ENCODE measurements around the gene FNBP1L. TPM values are rescaled to one million over a fixed set of nuclear protein-coding genes. Genes with fewer than 3 reads are reported as not detected.

FNBP1L gene
- total and polyA plus RNA-seq, 10 of the 15 experiments (the other 5 are each of a cell fraction or from before 2014, with no cell fraction given), result 0.02 to 0.12 (median 0.07) TPM; not detected in 4

- Histone ChIP-seq H3K9me3 (replicated peaks; ENCODE audit: control insufficient read depth, insufficient read depth, low read length) (no peaks in the 10 kb centered on the region), H3K4me1 (ENCODE audit: control insufficient read depth, insufficient read depth, low read length) (no peaks in the 10 kb centered on the region), H3K36me3 (ENCODE audit: control insufficient read depth in 2 of 2, insufficient read depth in 2 of 2, low read length in 1 of 2) (no peaks in the 10 kb centered on the region), H3K4me3 (no peak overlapping the region), H4K20me1 (ENCODE audit: control insufficient read depth, insufficient read depth) (no peaks in the 10 kb centered on the region), H3K4me2 (ENCODE audit: control insufficient read depth, insufficient read depth) (no peak overlapping the region), H2AFZ (ENCODE audit: control insufficient read depth, low read depth, low read length) (no peak overlapping the region), H3K27ac (ENCODE audit: control insufficient read depth, insufficient read depth) (no peak overlapping the region), H3K79me2 (ENCODE audit: control insufficient read depth, insufficient read depth, low read length) (no peaks in the 10 kb centered on the region), H3K9ac (ENCODE audit: control insufficient read depth, insufficient read depth, low read length) (no peak overlapping the region), H3K27me3 (replicated peaks in 1 of 2; ENCODE audit: control insufficient read depth in 2 of 2, insufficient read depth in 2 of 2, low read length in 1 of 2) (peaks cover 0 to 2% of the 10 kb centered on the region in 2 experiments; a peak in 1 of 4 replicates)
- no TSS peak for BruUV-seq (replicated peaks)
- ChIA-PET RAD21 (ENCODE audit: unreplicated experiment) (no interaction called here), SMC1A (ENCODE audit: uncharacterized antibody, unreplicated experiment) (no interaction called here), POLR2A (no interaction called here), CTCF (no interaction called here)
- no peak for ATAC-seq
- no peak for DNase-seq (ENCODE audit: low read depth, low spot score)
- in situ Hi-C loops (cut with MboI), result no loop called here
- TF ChIP-seq SUZ12 (IDR thresholded peaks at IDR 0.05; ENCODE audit: unreplicated experiment) (no peak), HDAC6 (IDR thresholded peaks at IDR 0.05; ENCODE audit: unreplicated experiment) (no peak), HDAC2 (IDR thresholded peaks at IDR 0.05) (no peak), ATF3 (IDR thresholded peaks at IDR 0.05; ENCODE audit: borderline replicate concordance, extremely low read depth, low read depth, low read length) (no peak), SIN3A (IDR thresholded peaks at IDR 0.05; ENCODE audit: low read depth, low read length) (no peak), FOXK2 (IDR thresholded peaks at IDR 0.05) (no peak), MTA3 (IDR thresholded peaks at IDR 0.05; ENCODE audit: borderline replicate concordance, low read length) (no peak), SP1 (IDR thresholded peaks at IDR 0.05; ENCODE audit: low read depth, low read length) (no peak), PKNOX1 (IDR thresholded peaks at IDR 0.05) (no peak), RAD51 (IDR thresholded peaks at IDR 0.05) (no peak), CBFB (IDR thresholded peaks at IDR 0.05; ENCODE audit: low read depth) (no peak), HCFC1 (IDR thresholded peaks at IDR 0.05; ENCODE audit: low read length) (no peak), KAT2A (conservative IDR thresholded peaks at IDR 0.05; ENCODE audit: control insufficient read depth, low read depth, low read length) (no peak), EED (IDR thresholded peaks at IDR 0.05; ENCODE audit: low read depth) (no peak), LARP7 (IDR thresholded peaks at IDR 0.05) (no peak), RUNX3 (IDR thresholded peaks at IDR 0.05; ENCODE audit: low read length) (no peak), RCOR1 (conservative IDR thresholded peaks at IDR 0.05; ENCODE audit: low read depth, low read length) (no peak), ZBED1 (IDR thresholded peaks at IDR 0.05; ENCODE audit: borderline replicate concordance) (no peak), RAD21 (IDR thresholded peaks at IDR 0.05; ENCODE audit: insufficient read depth, low read depth, low read length) (no peak), PAX8 (IDR thresholded peaks at IDR 0.05) (no peak)
- FAIRE-seq, result no peak
- intact Hi-C loops (cut with micrococcal nuclease; ENCODE audit: unreplicated experiment), result no loop called here
Observed at GRCh38 chr1:93489756-93490155, 41.8 kb downstream of the FNBP1L start.

Measured in GM12878 (cell line).